OCI-LY1 (cell line): ENCODE measurements around the gene PRR16.

ENCODE experiments used
- CTCF ChIP-seq: fragments of 200-600 bp; sonication (generic), shearing (Covaris generic); IDR thresholded peaks from 2 replicates; pipeline ENCODE4 v1.5.1; 2017; ENCODE audit warnings: mild to moderate bottlenecking, antibody characterized with exemption, low read length, moderate library complexity, mixed read lengths
- EZH2 ChIP-seq: fragments of 200-600 bp; sonication (generic), shearing (Covaris generic); IDR thresholded peaks from 2 replicates; pipeline ENCODE4 v1.8.0; 2017; ENCODE audit warnings: borderline replicate concordance, mixed run types, mild to moderate bottlenecking, antibody characterized with exemption, low read length, moderate library complexity, mixed read lengths

- TF ChIP-seq CTCF: no peak
- no peak for TF ChIP-seq EZH2
Measured at GRCh38 chr5:120703918-120704587, 240.0 kb downstream of the PRR16 start.
